Measurements from ENCODE around the gene SLC25A43. TPM values are rescaled to one million over a fixed set of nuclear protein-coding genes. Genes with fewer than 3 reads are reported as not detected.

The SLC25A43 gene
- total RNA-seq, 4 donors from 2014 or later, result 23.1 to 31.1 (median 27.6) TPM

DNA sequence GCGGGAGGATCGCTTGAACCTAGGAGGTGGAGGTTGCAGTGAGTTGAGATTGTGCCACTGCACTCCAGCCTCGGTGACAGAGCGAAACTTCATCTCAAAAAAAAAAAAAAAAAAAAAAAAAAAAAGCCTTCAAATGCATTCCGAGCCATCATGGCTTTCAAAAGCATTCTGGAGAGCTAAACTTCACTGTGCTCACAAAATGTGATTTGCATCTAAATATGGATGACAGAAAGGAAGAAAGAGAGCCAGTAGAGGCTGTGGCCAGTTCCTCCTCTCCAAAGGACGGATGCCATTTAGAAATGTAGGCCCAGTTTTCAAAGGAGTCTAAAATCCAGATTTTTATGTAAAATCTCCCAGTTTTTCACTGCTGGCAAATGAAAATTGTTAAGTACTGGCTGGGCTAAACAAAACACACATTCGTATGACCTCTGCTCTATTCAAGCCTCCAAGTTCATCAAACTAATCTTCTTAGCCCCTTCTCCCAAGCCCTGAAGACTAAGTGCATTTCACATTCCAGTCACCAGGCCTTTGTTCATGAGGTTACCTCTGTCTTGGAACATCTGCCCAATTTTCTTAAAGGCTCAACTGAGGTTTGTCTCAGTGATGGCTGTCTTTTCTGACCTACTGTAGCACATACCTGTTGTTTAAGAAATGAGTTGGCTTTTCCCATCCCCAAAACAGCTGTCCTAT lies 22.0 kb downstream of the SLC25A43 start:
- no peak for TF ChIP-seq POLR2A (IDR thresholded peaks at IDR 0.05)
- TF ChIP-seq, protein P1, sequence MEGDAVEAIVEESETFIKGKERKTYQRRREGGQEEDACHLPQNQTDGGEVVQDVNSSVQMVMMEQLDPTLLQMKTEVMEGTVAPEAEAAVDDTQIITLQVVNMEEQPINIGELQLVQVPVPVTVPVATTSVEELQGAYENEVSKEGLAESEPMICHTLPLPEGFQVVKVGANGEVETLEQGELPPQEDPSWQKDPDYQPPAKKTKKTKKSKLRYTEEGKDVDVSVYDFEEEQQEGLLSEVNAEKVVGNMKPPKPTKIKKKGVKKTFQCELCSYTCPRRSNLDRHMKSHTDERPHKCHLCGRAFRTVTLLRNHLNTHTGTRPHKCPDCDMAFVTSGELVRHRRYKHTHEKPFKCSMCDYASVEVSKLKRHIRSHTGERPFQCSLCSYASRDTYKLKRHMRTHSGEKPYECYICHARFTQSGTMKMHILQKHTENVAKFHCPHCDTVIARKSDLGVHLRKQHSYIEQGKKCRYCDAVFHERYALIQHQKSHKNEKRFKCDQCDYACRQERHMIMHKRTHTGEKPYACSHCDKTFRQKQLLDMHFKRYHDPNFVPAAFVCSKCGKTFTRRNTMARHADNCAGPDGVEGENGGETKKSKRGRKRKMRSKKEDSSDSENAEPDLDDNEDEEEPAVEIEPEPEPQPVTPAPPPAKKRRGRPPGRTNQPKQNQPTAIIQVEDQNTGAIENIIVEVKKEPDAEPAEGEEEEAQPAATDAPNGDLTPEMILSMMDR (IDR thresholded peaks at IDR 0.05), result no peak
- DNase-seq, result no peak
- Histone ChIP-seq H3K27me3 (no peaks in the 10 kb centered on the region), H3K9me3 (no peaks in the 10 kb centered on the region), H3K4me1 (no peaks in the 10 kb centered on the region), H3K36me3 (no peaks in the 10 kb centered on the region), H3K4me3 (no peak overlapping the region), H3K27ac (no peak overlapping the region)

- no peaks in the 10 kb centered on the region for H3K36me3 ChIP-seq
- DNase-seq, result no peak
- H3K9me3 ChIP-seq, result no peaks in the 10 kb centered on the region
- H3K4me3 ChIP-seq, result no peak overlapping the region
- TF ChIP-seq, protein P1 (IDR thresholded peaks at IDR 0.05), result no peak
- no peak for TF ChIP-seq POLR2A (IDR thresholded peaks at IDR 0.05)
- H3K27me3 ChIP-seq, result no peaks in the 10 kb centered on the region
- no peaks in the 10 kb centered on the region for H3K4me1 ChIP-seq
- no peak overlapping the region for H3K27ac ChIP-seq
Measured at GRCh38 chrX:119423631-119424030, 24.5 kb downstream of the SLC25A43 start.

GRCh38 chrX:119424999-119425398 lies 25.9 kb downstream of the SLC25A43 start:
- H3K27ac ChIP-seq, result no peak overlapping the region
- H3K27me3 ChIP-seq, result no peaks in the 10 kb centered on the region
- no peaks in the 10 kb centered on the region for H3K36me3 ChIP-seq
- H3K4me3 ChIP-seq, result no peak overlapping the region
- no peaks in the 10 kb centered on the region for H3K4me1 ChIP-seq
- H3K9me3 ChIP-seq, result no peaks in the 10 kb centered on the region
- TF ChIP-seq POLR2A (IDR thresholded peaks at IDR 0.05), result no peak
- TF ChIP-seq, protein P1 (IDR thresholded peaks at IDR 0.05), result no peak
- no peak for DNase-seq

GRCh38 chrX:119427024-119427794 lies 28.1 kb downstream of the SLC25A43 start:
- DNase-seq, result peak in 2 of 3 donors; percentile 62 to 75
- no peak for TF ChIP-seq POLR2A (IDR thresholded peaks at IDR 0.05)
- TF ChIP-seq, protein P1 (IDR thresholded peaks at IDR 0.05), result no peak
- Histone ChIP-seq H3K4me1 (no peaks in the 10 kb centered on the region), H3K27me3 (no peaks in the 10 kb centered on the region), H3K4me3 (no peak overlapping the region), H3K27ac (peak overlapping the region in 1 of 4 donors; percentile 59), H3K9me3 (no peaks in the 10 kb centered on the region), H3K36me3 (no peaks in the 10 kb centered on the region)

DNA sequence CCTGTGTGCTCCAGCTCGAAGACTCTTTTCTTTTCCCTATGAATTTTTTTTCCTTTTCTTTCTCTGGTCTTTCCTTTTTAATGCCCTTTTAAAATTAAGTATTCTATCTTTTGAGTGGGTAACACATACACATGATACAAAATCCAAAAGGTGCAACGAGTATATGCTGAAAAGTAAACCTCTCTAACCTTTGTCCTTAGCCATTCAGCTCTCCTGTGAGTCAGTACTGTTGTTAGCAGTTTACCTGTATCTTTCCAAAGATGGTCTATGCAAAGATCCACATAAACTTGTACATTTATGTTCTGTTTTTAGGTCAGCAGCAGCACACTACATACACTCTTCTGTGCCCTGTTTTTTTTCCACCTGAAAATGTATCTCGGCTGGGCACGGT lies 28.7 kb downstream of the SLC25A43 start:
- Histone ChIP-seq H3K27me3 (no peaks in the 10 kb centered on the region), H3K4me3 (no peak overlapping the region), H3K27ac (peak overlapping the region in 1 of 4 donors; percentile 59), H3K9me3 (no peaks in the 10 kb centered on the region), H3K36me3 (no peaks in the 10 kb centered on the region), H3K4me1 (no peaks in the 10 kb centered on the region)
- no peak for DNase-seq
- no peak for TF ChIP-seq POLR2A (IDR thresholded peaks at IDR 0.05)
- TF ChIP-seq, protein P1 (IDR thresholded peaks at IDR 0.05), result no peak
